ENCODE measurements around the gene IL1R1. TPM values are rescaled to one million over a fixed set of nuclear protein-coding genes. Genes with fewer than 3 reads are reported as not detected.

Gene IL1R1
- total and polyA plus RNA-seq, 10 of the 15 experiments (the other 5 are each of a cell fraction or from before 2014, with no cell fraction given) = 0.17 to 13.2 (median 0.53) TPM

- TF ChIP-seq BCLAF1 (IDR thresholded peaks at IDR 0.05) = no peak
- no peak for TF ChIP-seq SUZ12 (IDR thresholded peaks at IDR 0.05; ENCODE audit: unreplicated experiment)
- TF ChIP-seq POLR2A (IDR thresholded peaks at IDR 0.05; ENCODE audit: low read depth, low read length) = no peak
- no peak for TF ChIP-seq RCOR1 (conservative IDR thresholded peaks at IDR 0.05; ENCODE audit: low read depth, low read length)
- no peak for TF ChIP-seq ZZZ3 (IDR thresholded peaks at IDR 0.05; ENCODE audit: control insufficient read depth, insufficient read length, low read depth)
- no peak for TF ChIP-seq DPF2 (IDR thresholded peaks at IDR 0.05)
- TF ChIP-seq STAT3 (IDR thresholded peaks at IDR 0.05; ENCODE audit: low read depth, low read length) = no peak
- peak; percentile 20; the same call in 1 of the 2 replicates for TF ChIP-seq RAD51 (IDR thresholded peaks at IDR 0.05)
- TF ChIP-seq, protein P1, sequence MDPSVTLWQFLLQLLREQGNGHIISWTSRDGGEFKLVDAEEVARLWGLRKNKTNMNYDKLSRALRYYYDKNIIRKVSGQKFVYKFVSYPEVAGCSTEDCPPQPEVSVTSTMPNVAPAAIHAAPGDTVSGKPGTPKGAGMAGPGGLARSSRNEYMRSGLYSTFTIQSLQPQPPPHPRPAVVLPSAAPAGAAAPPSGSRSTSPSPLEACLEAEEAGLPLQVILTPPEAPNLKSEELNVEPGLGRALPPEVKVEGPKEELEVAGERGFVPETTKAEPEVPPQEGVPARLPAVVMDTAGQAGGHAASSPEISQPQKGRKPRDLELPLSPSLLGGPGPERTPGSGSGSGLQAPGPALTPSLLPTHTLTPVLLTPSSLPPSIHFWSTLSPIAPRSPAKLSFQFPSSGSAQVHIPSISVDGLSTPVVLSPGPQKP (IDR thresholded peaks at IDR 0.05; ENCODE audit: low read depth, low read length) = no peak
- no peak for TF ChIP-seq YY1 (IDR thresholded peaks at IDR 0.05; ENCODE audit: low read depth, low read length)
- TF ChIP-seq BHLHE40 (IDR thresholded peaks at IDR 0.05; ENCODE audit: borderline replicate concordance in 1 of 2, low read depth in 2 of 2, low read length in 1 of 2) = peak; percentile 84 to 92
- 0 out of 2 replicates have a peak, but pooled peaks have one; percentile 18 for TF ChIP-seq MTA2 (IDR thresholded peaks at IDR 0.05; ENCODE audit: low read depth)
- no peak for TF ChIP-seq MEF2A (IDR thresholded peaks at IDR 0.05; ENCODE audit: insufficient read depth, low read depth, low read length)
- no peak for TF ChIP-seq ZBED1 (IDR thresholded peaks at IDR 0.05; ENCODE audit: borderline replicate concordance)
- no peak for TF ChIP-seq HDAC6 (IDR thresholded peaks at IDR 0.05; ENCODE audit: unreplicated experiment)
- TF ChIP-seq ZBTB11 (CRISPR knock-in tag; IDR thresholded peaks at IDR 0.05) = no peak
- no peak for TF ChIP-seq ESRRA (IDR thresholded peaks at IDR 0.05; ENCODE audit: low read length)
- TF ChIP-seq PAX5 (IDR thresholded peaks at IDR 0.05; ENCODE audit: borderline replicate concordance, low read depth, low read length) = no peak
- no peak for TF ChIP-seq ZNF217 (IDR thresholded peaks at IDR 0.05)
- TF ChIP-seq POLR2AphosphoS5 (IDR thresholded peaks at IDR 0.05; ENCODE audit: low read length) = no peak
- TF ChIP-seq, protein P2, sequence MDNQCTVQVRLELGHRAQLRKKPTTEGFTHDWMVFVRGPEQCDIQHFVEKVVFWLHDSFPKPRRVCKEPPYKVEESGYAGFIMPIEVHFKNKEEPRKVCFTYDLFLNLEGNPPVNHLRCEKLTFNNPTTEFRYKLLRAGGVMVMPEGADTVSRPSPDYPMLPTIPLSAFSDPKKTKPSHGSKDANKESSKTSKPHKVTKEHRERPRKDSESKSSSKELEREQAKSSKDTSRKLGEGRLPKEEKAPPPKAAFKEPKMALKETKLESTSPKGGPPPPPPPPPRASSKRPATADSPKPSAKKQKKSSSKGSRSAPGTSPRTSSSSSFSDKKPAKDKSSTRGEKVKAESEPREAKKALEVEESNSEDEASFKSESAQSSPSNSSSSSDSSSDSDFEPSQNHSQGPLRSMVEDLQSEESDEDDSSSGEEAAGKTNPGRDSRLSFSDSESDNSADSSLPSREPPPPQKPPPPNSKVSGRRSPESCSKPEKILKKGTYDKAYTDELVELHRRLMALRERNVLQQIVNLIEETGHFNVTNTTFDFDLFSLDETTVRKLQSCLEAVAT (IDR thresholded peaks at IDR 0.05) = no peak
- TF ChIP-seq RUNX3 (IDR thresholded peaks at IDR 0.05; ENCODE audit: low read length) = peak; percentile 15; the same call in 1 of the 2 replicates
- TF ChIP-seq CHD2 (IDR thresholded peaks at IDR 0.05; ENCODE audit: borderline replicate concordance, low read depth, low read length) = no peak
- no peak for TF ChIP-seq EP300 (IDR thresholded peaks at IDR 0.05; ENCODE audit: borderline replicate concordance in 1 of 2, control insufficient read depth in 1 of 2, low read depth in 2 of 2, low read length in 2 of 2)
- no peak for TF ChIP-seq NR2F1 (conservative IDR thresholded peaks at IDR 0.05)
Observed at GRCh38 chr2:102147935-102148334, 5.4 kb downstream of the IL1R1 start (continued).
